IPS-18c (cell line): ENCODE results near the gene AVPR1B.

Source experiments
- H3K4me3 ChIP-seq: 2 replicates; pipeline ENCODE4 v1.7.0; 2013; ENCODE audit warnings: low read depth, mild to moderate bottlenecking, low read length, moderate library complexity; ENCODE audit not compliant: insufficient read depth
- H3K9me3 ChIP-seq: one replicate; pipeline ENCODE4 v1.6.1; 2013; ENCODE audit warnings: mild to moderate bottlenecking, low read length, moderate library complexity; ENCODE audit not compliant: control insufficient read depth, insufficient read depth

AVPR1B gene

GRCh38 chr1:206100226-206100815, 16.9 kb downstream of the AVPR1B start:
- Histone ChIP-seq H3K9me3 (peaks cover 3% of the 10 kb centered on the region), H3K4me3 (no peak overlapping the region)

GRCh38 chr1:206098242-206098919, 18.8 kb downstream of the AVPR1B start:
- Histone ChIP-seq H3K4me3 (no peak overlapping the region), H3K9me3 (peaks cover 3% of the 10 kb centered on the region)

GRCh38 chr1:206097381-206097780, 19.8 kb downstream of the AVPR1B start:
- H3K4me3 ChIP-seq: no peak overlapping the region
- peaks cover 3% of the 10 kb centered on the region for H3K9me3 ChIP-seq

GRCh38 chr1:206094024-206094423, 23.2 kb downstream of the AVPR1B start:
- H3K4me3 ChIP-seq: no peak overlapping the region
- peaks cover 3% of the 10 kb centered on the region for H3K9me3 ChIP-seq

GRCh38 chr1:206089341-206089740, 27.8 kb downstream of the AVPR1B start:
- Histone ChIP-seq H3K4me3 (no peak overlapping the region), H3K9me3 (no peaks in the 10 kb centered on the region)

- Histone ChIP-seq H3K4me3 (no peak overlapping the region), H3K9me3 (no peaks in the 10 kb centered on the region)
These were observed 30.1 kb downstream of the AVPR1B start for GRCh38 chr1:206087091-206087490.

- Histone ChIP-seq H3K9me3 (no peaks in the 10 kb centered on the region), H3K4me3 (no peak overlapping the region)
These were observed 33.4 kb downstream of the AVPR1B start for GRCh38 chr1:206083750-206084149.

GRCh38 chr1:206082831-206083695, 34.1 kb downstream of the AVPR1B start:
- H3K4me3 ChIP-seq: no peak overlapping the region

GRCh38 chr1:206081856-206082255, 35.3 kb downstream of the AVPR1B start:
- no peak overlapping the region for H3K4me3 ChIP-seq
- H3K9me3 ChIP-seq: no peaks in the 10 kb centered on the region

More at GRCh38 chr1:206082831-206083695, 34.1 kb downstream of the AVPR1B start:
- H3K9me3 ChIP-seq: no peaks in the 10 kb centered on the region

- H3K9me3 ChIP-seq: no peaks in the 10 kb centered on the region
- no peak overlapping the region for H3K4me3 ChIP-seq
These were observed 37.0 kb downstream of the AVPR1B start for GRCh38 chr1:206080026-206080820.

GRCh38 chr1:206079135-206079534, 38.1 kb downstream of the AVPR1B start:
- Histone ChIP-seq H3K9me3 (no peaks in the 10 kb centered on the region), H3K4me3 (no peak overlapping the region)

- Histone ChIP-seq H3K9me3 (no peaks in the 10 kb centered on the region), H3K4me3 (no peak overlapping the region)
These were observed 41.1 kb downstream of the AVPR1B start for GRCh38 chr1:206075786-206076755.

GRCh38 chr1:206074839-206075238, 42.3 kb downstream of the AVPR1B start:
- Histone ChIP-seq H3K4me3 (no peak overlapping the region), H3K9me3 (peaks cover 2% of the 10 kb centered on the region)

- H3K9me3 ChIP-seq: peaks cover 2% of the 10 kb centered on the region
These were observed 46.4 kb downstream of the AVPR1B start for GRCh38 chr1:206070627-206071304.

GRCh38 chr1:206068314-206068713, 48.9 kb downstream of the AVPR1B start:
- peaks cover 3% of the 10 kb centered on the region for H3K9me3 ChIP-seq
- H3K4me3 ChIP-seq: no peak overlapping the region

More at GRCh38 chr1:206070627-206071304, 46.4 kb downstream of the AVPR1B start:
- no peak overlapping the region for H3K4me3 ChIP-seq
